Upper lobe of left lung (tissue), 4 donors: Measurements from ENCODE around the gene SH3PXD2A.

Experiments used
- EP300 ChIP-seq, 4 donors: sonication (generic); formaldehyde crosslinking; IDR thresholded peaks; one replicate each; pipeline ENCODE4 v1.5.1; 2017; ENCODE audit warnings: antibody characterized with exemption in 4 of 4, control low read depth in 2 of 4
- POLR2A ChIP-seq, 4 donors: fragments of 450-650 bp; IDR thresholded peaks; one replicate each; pipeline ENCODE4 v1.5.1; 2016 to 2017; ENCODE audit warnings: antibody characterized with exemption in 4 of 4, mild to moderate bottlenecking in 2 of 4
- POLR2AphosphoS5 ChIP-seq, 2 donors: sonication (generic); formaldehyde crosslinking; IDR thresholded peaks; one replicate each; pipeline ENCODE4 v1.5.1; 2017; ENCODE audit warnings: antibody characterized with exemption in 2 of 2
- TF ChIP-seq, protein P1 (sequence below), 6 experiments: fragments of 450-650 bp in 4 of 6; fragments of 200-600 bp in 2 of 6; sonication (generic) in 2 of 6; IDR thresholded peaks; one replicate each; pipeline ENCODE4 v1.5.1; 2016 to 2019; ENCODE audit warnings: antibody characterized with exemption in 6 of 6

DNA sequence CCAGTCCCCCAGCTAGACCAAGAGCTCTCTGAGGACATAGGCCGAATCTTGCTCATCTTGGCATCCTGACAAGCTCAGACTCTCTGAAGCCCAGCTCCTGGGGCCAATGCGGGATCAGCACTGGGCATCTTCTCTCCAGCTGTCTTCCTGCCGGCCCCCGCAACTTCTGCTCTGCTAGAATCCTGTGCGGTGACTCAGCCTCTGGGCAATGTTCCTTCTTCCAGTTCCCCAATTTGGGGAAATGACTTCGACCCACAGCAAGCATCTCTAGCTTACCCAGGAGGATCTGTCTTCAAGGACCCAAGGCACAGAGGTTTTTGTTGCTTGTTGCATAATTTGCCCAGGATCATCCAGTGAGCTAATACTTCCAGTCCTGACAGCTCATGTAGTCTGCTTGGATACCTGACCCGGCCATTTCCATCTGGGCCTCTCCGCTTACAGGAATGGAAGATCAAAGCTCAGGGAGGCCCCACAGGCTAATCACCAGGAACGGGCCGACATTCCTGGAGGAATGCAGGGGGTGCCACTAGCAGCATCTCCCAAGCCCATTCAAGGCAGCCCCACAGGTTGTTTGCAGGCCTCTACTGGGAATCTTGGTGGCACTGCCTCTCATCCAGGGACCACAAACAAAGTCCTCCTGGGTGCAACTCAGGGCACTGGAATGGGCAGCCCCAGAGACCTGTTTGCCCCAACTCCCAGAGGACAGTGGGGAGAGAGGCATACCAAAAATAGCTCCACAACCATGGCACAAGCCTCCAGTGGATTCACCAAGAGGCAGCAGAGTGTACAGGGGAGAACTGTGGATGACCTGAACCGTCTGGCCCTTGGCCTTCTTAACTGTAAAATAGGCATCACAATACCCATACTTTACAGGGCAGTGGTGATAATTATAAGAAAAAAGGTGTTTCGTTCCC, 210.0 kb downstream of the SH3PXD2A start:
- TF ChIP-seq, protein P1, sequence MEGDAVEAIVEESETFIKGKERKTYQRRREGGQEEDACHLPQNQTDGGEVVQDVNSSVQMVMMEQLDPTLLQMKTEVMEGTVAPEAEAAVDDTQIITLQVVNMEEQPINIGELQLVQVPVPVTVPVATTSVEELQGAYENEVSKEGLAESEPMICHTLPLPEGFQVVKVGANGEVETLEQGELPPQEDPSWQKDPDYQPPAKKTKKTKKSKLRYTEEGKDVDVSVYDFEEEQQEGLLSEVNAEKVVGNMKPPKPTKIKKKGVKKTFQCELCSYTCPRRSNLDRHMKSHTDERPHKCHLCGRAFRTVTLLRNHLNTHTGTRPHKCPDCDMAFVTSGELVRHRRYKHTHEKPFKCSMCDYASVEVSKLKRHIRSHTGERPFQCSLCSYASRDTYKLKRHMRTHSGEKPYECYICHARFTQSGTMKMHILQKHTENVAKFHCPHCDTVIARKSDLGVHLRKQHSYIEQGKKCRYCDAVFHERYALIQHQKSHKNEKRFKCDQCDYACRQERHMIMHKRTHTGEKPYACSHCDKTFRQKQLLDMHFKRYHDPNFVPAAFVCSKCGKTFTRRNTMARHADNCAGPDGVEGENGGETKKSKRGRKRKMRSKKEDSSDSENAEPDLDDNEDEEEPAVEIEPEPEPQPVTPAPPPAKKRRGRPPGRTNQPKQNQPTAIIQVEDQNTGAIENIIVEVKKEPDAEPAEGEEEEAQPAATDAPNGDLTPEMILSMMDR (IDR thresholded peaks at IDR 0.05), result no peak
- TF ChIP-seq POLR2A (IDR thresholded peaks at IDR 0.05), result no peak
- TF ChIP-seq POLR2AphosphoS5 (IDR thresholded peaks at IDR 0.05), result peak; percentile 12 to 47
- TF ChIP-seq EP300 (IDR thresholded peaks at IDR 0.05), result no peak
